MV-4-11 (cell line): ENCODE measurements around the gene RIMOC1.
"Not testable (repeated sequence)": the region's sequence is repeated elsewhere in the genome, so short reads cannot be mapped to it uniquely, and the experiment has no call there.

Experiments
- DNase-seq: peaks from one replicate; lab custom pipeline; 2025; lab: John Stamatoyannopoulos, UW

RIMOC1 gene

DNA sequence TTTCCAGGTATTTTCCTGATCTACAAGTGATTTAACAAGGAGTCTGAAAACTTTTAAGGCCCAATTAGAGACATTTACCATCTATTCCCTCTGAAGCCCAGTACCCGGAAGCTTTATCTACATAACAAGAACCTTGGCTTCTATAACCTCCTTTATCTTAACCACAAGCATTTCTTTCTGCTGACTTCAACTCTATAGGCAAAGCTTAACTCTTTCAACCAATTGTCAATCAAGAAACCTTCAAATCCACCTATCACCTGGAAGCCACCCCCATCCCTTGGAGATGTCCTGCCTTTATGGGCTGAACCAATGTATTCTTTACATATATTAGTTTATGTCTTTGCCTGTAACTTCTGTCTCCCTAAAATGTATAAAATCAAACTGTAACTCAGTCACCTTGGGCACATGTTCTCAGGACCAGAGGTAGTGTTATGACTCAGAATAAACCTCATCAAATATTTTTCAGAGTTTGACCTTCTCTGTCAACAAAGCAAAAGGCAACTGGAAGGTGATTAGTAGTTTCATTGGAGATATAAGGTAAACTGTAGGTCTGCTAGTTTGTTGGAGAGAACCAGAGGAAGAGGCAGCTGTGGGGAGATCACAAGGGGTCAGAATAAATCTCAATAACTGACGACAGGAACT lies 13.0 kb upstream of the RIMOC1 start:
- no peak for DNase-seq

DNA sequence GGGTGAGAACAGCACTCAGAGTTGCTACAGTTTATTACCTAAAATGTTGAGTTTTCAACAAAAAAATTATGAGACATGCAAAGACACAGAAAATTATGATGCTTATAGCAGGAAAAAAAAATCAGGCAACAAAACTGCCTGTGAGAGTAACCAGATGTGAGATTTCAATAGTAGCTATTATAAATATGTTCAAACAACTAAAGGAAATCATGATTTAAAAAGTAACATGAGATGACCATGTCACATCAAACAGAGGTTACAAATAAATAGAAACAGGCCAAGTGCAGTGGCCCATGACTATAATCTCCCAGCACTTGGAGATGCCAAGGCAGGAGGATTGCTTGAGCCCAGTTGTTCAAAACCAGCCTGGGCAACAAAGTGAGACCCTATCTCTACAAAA lies 12.1 kb upstream of the RIMOC1 start:
- no peak for DNase-seq

DNA sequence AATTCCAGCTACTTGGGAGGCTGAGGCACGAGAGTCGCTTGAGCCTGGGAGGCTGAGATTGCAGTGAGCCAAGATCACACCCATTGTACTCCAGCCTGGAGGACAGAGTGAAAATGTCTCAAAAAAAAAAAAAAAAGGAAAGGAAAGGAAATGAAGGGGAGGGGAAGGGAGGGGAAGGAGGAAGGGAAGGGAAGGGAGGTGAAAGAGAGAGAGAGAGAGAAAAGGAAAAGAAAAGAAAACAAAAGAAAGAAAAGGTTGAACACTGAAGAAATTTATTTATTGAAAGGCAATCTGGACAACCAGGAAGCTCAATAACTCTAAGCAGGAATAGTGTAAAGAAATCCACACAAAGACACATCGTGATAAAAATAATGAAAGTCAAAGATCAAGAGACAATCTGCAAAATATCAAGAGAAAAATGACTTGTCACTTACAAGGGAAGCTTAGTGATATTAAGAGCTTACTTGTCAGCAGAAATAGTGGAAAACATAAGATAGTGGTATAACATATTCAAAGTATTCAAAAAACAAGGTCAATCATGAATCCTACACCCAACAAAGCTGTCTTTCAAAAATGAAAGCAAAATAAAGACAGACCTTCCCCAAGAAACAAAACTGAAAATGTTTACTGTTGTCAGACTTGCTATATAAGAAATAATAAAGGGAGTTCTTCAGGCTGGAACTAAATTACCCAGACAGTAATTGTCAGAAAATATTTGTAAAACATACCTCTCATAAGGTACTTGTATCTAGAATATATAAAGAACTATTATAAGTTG lies 10.9 kb upstream of the RIMOC1 start:
- no peak for DNase-seq

DNA sequence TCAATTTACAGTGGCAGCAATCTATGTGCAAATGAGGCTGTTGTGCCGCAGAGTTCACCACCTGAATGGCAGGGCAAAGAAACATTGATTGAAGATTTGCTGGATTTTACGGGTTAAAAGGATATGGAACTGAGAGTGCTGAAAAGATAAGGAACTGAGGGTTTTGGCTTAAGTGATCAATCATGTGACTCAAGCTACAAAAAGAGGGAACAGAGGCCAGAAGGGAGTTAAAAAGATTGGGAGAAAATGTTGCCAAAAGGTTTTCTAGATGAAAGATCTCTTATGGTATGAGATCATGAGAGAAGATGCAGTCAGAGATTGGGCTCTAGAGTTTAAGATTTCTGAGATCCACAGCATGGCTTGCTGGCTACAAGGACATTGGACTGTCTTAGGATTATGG lies 7.9 kb upstream of the RIMOC1 start:
- peak; percentile 54 for DNase-seq

DNA sequence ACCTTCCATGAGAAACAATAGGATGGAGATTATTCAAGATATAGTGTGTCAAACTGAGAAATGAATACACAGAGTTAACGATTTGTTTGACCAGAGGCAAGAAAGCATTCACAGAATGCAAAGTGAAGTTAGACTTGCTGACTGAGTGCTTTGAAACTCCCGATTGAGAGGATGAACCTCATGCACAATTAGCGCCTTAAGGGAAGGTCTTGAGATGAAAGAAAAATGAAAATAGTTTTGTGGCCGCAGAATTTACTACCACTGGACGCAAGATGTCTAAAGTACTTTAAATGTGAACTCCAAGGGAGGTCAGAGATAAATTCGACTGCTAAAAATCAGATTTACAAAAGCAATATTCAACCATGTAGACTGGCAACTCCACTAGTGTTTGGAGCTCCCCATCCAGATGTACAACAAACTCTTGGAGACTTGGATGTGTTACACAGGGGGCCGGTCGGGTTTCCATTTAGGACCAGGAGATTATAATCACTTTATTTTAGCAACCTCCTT lies 707 bp upstream of the RIMOC1 start:
- no peak for DNase-seq

DNA sequence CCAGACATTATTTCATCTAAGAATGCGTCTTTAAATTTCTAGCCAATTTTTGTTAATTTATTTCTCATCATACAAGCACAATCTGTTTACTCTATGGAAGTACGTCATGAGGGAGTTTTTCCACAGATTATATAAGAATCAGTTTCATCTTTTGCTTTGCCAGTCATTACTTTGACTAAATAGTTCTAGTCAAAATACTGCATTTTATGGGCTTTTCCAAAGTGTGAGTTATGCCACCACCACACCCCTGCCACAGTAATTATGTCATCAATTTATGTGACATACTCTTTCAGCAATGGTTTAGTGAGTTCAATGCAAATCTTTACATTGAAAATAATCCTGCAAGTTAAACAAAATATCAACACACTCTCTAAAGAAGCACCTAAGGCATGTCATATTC lies 2.0 kb downstream of the RIMOC1 start:
- DNase-seq: no peak

DNA sequence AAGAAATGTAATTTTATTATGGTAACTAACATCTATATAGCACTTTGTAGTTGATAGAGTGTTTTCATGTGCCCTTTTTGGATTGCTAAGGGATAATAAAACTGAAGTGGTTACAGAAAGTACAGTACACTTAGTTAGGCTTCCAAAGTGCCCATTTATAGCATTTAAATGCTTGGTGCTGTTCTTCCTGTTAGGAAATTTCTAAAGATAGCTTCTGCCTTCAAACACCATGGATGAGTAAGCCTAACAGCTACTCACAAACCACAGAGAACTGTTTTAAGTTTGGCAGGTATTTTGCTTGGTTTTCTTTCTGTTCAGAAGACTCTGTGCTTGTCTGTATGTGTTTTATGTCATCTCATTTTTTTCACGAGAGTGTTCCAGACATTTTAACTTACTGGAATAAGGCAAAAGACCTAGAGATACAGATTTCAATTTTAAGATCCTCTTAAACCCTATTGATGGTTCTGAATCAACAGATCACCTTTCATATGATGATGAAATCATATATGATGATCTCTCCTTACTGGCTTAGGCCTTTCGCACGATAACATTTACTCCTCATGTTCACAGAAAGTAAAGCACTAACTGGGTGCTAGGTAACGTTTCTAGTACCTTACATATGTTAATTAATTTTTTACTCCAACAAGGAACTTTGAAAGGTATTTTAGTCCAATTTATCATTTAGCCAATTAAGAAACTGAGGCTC lies 4.4 kb downstream of the RIMOC1 start:
- peak; percentile 28 for DNase-seq

DNA sequence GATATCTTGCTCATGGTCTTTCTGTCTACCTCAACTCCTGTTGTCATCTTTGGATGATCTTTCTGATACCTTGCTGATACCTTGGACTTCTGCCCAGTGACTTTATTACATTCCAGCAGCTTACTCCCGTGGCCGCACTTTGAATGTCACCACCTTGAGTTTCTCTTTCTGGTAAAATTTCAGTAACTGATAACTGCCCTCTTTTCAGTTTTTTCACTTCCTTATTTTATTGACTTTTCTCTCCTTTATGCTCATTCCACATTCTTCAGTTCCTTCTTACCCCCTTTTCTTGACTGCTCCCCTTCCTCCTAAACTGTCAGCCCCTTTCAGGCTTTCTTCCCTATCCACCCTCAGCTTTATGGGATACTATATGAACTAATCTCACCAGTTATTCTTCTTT lies 14.0 kb downstream of the RIMOC1 start:
- DNase-seq: peak; percentile 67

DNA sequence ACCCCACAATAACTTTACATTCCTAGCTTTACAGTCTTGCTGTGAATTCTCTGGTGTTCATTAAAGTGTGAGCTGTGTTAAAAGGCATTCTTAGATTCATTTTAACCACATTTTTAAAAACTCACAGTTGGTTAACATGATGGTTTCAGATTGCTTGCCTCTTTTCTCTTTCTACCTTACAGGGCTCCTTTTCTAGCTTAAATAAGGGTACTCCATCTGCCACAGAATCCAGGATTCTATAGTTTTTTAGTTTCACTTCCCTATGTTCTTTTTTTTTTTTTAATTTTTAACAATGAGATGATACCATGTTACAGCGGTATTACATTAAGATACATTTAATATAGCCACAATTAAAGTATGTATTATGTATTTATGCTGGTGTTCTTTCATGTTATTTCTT lies 17.0 kb downstream of the RIMOC1 start:
- DNase-seq: peak; percentile 70

DNA sequence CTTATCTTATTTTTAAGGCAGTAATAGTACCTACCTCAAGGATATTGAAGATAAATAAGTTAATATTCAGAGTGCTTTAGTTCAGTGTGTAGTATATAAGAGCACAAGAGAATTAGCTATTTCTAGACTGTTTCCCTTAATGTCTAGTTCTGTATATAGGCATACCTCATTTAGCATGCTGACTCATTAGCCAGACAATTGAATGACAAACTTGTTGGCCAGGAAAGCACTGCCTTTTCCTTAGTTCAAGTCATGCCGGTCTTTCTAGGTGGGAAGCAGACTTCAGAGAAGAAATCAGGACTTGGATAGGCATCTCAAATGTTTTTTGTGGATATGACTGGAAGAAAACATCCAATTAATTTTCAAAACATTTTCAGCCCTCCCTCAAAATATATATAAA lies 17.7 kb downstream of the RIMOC1 start:
- DNase-seq: no peak

DNA sequence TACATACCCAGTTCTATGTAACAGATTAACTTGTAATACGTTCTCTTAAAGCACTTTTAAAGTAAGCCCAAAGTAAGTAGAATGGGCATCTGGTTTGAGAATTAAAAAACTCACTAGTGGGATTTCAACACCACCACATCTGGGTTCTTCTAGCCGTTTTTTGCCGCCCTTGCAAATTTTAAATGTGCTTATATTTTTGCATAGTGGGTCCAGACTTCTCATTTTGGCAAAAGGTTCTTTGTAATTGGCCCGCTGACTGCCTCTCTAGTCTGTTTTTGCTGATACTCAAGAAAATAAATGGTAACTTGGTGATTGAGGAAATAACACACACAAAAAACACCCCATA lies 20.4 kb downstream of the RIMOC1 start:
- no peak for DNase-seq

DNA sequence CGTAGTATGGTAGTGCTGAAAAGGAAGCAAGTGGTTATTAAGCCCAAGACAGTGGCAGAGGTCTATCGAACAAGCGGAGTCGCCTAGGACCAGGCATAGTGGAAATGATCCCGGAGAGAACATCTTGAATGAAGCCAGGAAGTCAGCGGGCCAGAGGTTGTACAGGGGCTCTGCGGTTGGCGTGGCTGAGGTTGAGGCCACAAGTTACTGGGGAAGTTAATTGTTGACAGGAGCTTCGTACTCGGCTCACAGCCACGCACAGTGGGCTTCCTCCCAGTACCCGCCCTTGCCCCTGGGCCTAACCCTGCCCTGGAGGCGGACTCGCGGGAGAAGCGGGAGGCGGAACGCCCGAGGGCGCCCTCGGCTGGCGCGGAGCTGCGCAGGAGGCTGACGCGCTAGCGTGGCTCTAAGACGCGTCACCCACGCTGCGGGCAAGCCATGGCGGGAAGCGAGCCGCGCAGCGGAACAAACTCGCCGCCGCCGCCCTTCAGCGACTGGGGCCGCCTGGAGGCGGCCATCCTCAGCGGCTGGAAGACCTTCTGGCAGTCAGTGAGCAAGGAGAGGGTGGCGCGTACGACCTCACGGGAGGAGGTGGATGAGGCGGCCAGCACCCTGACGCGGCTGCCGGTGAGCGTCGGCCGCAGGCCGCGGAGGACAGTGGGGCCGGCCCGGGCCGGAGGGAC lies 20.9 kb downstream of the RIMOC1 start, which contains the start of gene FBXO4:
TSS of gene FBXO4 (plus strand) at position 410 of the 683 bp plus-strand sequence. CDS start at position 439, 29 bp downstream.
- DNase-seq: peak; percentile 87

DNA sequence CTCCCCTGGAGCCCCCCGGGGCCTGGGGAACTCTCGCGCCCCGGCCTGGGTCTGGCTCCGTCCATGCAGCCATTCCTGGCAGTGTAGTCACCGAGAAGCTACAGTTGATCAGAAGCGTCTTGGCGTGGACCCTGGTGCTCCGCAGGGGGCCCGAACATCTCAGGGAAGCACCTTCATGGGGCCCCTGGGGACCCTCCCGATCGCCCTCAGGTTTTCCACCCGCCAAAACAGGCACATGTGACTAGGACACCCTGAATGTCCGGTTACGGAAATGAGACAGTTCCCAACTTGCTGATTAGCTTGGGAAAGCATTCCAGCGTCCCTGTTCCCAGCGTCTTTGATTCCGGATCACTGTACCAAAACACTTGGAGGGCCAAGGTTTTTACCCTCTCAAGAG lies 21.4 kb downstream of the RIMOC1 start:
- peak; percentile 26 for DNase-seq

DNA sequence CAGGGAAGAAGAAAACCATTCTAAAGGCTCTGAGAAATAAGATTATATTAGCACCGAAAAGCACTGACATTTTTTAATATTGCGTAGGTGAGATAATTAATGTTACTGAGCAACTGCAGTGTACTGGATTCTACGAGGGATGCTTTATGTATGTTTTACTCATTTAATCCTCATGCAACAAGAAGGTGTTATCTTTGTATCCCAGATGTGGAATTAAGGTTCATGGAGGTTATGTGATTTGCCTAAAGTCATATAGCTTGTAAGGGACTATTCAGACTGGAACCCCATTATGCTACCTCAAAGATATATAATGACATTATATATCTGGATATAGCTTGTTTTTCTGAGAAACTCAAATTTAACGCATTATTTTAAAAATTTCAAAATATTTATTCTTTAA lies 23.5 kb downstream of the RIMOC1 start:
- no peak for DNase-seq

DNA sequence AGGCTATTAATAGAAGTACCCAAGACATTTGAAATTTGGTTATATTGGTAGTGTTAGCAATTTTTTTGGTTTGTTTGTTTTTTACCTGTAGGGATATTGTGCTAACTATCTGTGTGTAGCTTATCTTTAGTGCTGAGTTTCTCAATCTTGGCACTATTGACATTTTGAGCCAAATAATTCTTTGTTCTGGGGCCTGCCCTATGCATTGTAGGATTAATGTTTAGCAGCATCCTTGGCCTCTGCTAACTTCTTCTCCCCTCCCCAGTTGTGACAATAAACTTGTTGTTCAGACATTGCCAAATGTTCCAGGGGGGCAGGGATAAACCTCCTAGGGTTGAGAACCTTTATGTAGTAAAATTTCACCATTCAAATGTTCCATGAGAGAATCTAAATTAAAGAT lies 24.9 kb downstream of the RIMOC1 start:
- no peak for DNase-seq

DNA sequence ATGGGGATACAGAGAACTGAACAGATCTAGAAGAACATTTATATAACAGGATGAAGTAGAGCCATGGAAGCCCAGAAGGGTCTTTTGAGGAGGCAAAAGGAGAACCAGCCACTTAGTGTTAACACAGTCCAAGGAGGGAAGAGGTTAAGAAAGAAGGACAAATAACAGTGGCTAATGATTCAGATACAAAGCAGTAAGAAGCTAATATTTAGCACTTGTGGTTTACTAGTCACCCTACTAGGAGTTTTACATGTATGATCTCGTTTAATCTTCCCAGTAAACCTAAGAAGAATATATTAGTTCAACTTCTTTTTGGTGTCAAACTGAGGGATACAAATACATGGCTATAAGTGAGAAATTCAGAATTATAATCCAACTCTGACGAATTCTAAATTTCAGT lies 28.6 kb downstream of the RIMOC1 start:
- no peak for DNase-seq

DNA sequence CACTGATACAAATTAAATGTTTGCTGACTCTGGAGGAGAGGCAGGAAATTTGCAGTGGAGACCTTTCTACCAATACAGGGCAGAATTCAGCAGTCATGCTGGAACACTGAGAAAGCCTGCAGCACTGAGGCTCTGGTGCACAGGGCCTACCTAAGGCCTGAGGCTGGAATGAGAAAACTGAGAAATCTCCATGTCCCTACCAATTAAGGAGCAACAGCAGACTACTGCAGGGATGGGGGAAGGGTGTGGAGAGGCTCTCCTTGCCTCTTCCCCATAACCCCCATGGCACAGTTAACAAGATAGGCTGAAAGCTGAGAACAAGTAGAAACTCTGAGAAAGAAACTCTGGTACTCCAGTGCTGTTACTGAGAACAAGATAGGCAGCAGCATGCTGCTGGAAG lies 31.4 kb downstream of the RIMOC1 start:
- no peak for DNase-seq

DNA sequence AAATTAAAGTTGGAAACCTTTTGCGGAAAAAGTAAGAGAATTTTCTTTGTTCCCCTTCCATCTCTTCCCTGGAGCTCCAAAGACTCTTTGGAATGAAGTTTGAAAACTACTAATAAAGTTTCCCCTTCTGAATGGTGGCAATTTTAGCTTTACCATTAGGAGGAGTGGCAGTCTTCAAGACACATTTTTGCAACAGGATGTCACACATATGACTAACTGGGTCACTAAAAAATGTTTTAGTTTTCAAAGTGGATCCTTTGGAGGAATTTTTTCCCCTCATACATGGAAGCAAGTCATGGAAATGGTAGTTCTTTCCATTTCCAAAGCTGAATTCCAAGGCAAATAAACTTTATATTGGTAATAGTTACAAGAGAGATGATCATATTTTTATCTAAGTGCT lies 36.5 kb downstream of the RIMOC1 start:
- DNase-seq: no peak

DNA sequence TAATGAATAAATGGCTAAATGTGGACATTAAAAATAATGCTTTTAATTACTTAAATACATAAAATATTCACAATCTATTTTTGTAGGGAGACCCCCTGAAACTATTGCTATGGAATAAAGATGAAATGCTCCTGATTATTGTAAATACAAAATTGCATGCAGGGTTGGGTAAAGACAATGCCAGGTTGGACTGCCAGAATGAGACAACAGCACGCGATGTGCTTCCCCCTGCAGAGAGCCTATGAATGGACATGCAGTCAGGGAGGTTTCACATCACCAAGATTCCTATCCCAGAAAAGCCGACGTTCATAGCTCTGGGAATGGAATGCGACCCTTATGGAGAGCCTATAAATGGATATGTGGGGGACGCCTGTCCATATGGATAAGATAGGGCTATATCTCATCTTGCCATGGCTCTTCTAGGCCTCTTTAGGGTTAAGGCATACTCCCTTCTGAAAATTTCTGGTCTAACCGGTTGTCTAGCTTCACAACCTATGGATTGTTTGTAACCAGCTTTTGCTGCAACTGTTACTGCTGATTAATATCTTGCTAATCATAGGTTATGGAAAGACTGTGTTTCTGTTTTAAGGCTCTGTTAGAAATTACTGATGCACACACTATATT lies 41.3 kb downstream of the RIMOC1 start:
- DNase-seq: not testable (repeated sequence)

DNA sequence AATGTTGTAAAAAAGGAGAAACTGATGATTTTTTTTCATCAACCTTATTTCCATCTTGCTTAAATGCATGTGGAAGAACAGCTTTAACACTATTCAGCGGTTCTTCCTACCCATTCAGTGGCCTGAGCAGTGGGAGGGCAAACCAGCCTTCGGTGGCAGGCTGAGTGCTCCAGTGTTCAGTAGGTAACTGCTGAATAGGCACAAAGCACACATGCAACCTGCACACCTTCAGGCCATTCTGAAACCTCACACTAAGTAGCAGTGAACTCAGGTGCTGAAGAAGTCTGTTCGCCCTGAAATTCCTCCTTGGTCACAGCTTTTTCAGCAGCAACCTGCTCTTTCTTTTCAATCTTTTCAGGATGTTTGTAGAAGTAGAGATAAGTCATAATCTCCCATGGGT lies 47.1 kb downstream of the RIMOC1 start:
- DNase-seq: no peak
